Fibroblast of lung (primary cell): ENCODE measurements around the gene KLC1. TPM values are rescaled to one million over a fixed set of nuclear protein-coding genes. Genes with fewer than 3 reads are reported as not detected.

Source experiments
- DNase-seq, 2 donors: peaks; one replicate each; pipeline versions ENCODE4 v3.0.0 to v3.0.0-alpha.2; 2010; ENCODE audit warnings: low read depth in 2 of 2
- H2AFZ ChIP-seq: 2 replicates; pipeline ENCODE4 v1.5.1; 2012; ENCODE audit warnings: low read length, control low read depth, inconsistent platforms
- H3K27ac ChIP-seq: 2 replicates; pipeline ENCODE4 v1.5.1; 2011; ENCODE audit warnings: low read length, control low read depth; ENCODE audit not compliant: insufficient read depth
- H3K27me3 ChIP-seq: 2 replicates; pipeline ENCODE4 v1.5.1; 2011; ENCODE audit warnings: mild to moderate bottlenecking, low read length; ENCODE audit not compliant: control insufficient read depth, insufficient read depth
- H3K36me3 ChIP-seq: 2 replicates; pipeline ENCODE4 v1.5.1; 2011; ENCODE audit warnings: low read length; ENCODE audit not compliant: control insufficient read depth, insufficient read depth
- H3K4me1 ChIP-seq: 2 replicates; pipeline ENCODE4 v1.5.1; 2011; ENCODE audit warnings: low read length; ENCODE audit not compliant: control insufficient read depth, insufficient read depth; ENCODE audit errors: extremely low read depth
- H3K4me2 ChIP-seq: 2 replicates; pipeline ENCODE4 v1.5.1; 2011; ENCODE audit warnings: low read length, control low read depth; ENCODE audit not compliant: insufficient read depth; ENCODE audit errors: extremely low read depth
- H3K4me3 ChIP-seq, 4 experiments: fragments of 200-600 bp in 1 of 4; sonication (generic) in 1 of 4; replicated peaks in 1 of 4; 2 replicates each; pipeline ENCODE4 v1.5.1; 2011 to 2016; ENCODE audit warnings: low read length in 4 of 4, low read depth in 3 of 4, mild to moderate bottlenecking in 3 of 4, control low read depth in 2 of 4, inconsistent platforms in 1 of 4, mixed read lengths in 1 of 4; ENCODE audit not compliant: insufficient read depth in 1 of 4; ENCODE audit errors: control extremely low read depth in 1 of 4
- H3K79me2 ChIP-seq: 2 replicates; pipeline ENCODE4 v1.5.1; 2012; ENCODE audit warnings: mild to moderate bottlenecking, low read length, inconsistent platforms; ENCODE audit not compliant: control insufficient read depth, insufficient read depth
- H3K9ac ChIP-seq: 2 replicates; pipeline ENCODE4 v1.5.1; 2011; ENCODE audit warnings: mild to moderate bottlenecking, low read length, control low read depth; ENCODE audit not compliant: insufficient read depth
- H3K9me3 ChIP-seq: 2 replicates; pipeline ENCODE4 v1.5.1; 2012; ENCODE audit warnings: low read depth, low read length; ENCODE audit not compliant: control insufficient read depth, insufficient read depth
- H4K20me1 ChIP-seq: 2 replicates; pipeline ENCODE4 v1.5.1; 2011; ENCODE audit warnings: low read length; ENCODE audit not compliant: control insufficient read depth, insufficient read depth; ENCODE audit errors: extremely low read depth
- EZH2 ChIP-seq: IDR thresholded peaks from 2 replicates; pipeline ENCODE4 v1.5.1; 2012; ENCODE audit warnings: low read length, control low read depth, mild to moderate bottlenecking; ENCODE audit errors: missing control alignments
- polyA plus RNA-seq, 2 donors: library from polyadenylated mRNA; depleted of rRNA in 1 of 2; stranded (reverse) in 1 of 2; unstranded in 1 of 2; fragments of >200 nt; gene quantifications; 2 replicates each; pipeline ENCODE4 v1.2.1, GENCODE V29; 2011 to 2012; ENCODE audit warnings: missing spikeins in 1 of 2
- total RNA-seq: library from RNA; depleted of rRNA; stranded (reverse); fragments of >200 nt; gene quantifications from 2 replicates; pipeline ENCODE4 v1.2.1, GENCODE V29; 2014
- TF ChIP-seq, protein P1 (sequence below), 2 donors: IDR thresholded peaks in 1 of 2; conservative IDR thresholded peaks in 1 of 2; 1 replicate in 1 of 2; 2 replicates in 1 of 2; pipeline ENCODE4 v1.5.1; 2011 to 2012; ENCODE audit warnings: low read length in 2 of 2, control low read depth in 1 of 2, inconsistent platforms in 1 of 2, low read depth in 1 of 2, mild to moderate bottlenecking in 1 of 2

The KLC1 gene
- total and polyA plus RNA-seq, 2 donors (not counting 1 experiment from before 2014, with no cell fraction given), result 180 to 219 TPM

- Histone ChIP-seq H3K4me2 (no peak overlapping the region), H3K27ac (no peak overlapping the region), H4K20me1 (no peaks in the 10 kb centered on the region), H3K36me3 (peaks cover 50% of the 10 kb centered on the region), H3K9ac (no peak overlapping the region), H3K27me3 (no peaks in the 10 kb centered on the region), H3K79me2 (peaks cover under 1% of the 10 kb centered on the region), H3K9me3 (no peaks in the 10 kb centered on the region), H3K4me1 (no peaks in the 10 kb centered on the region), H3K4me3 (no peak overlapping the region), H2AFZ (no peak overlapping the region)
- no peak for DNase-seq
- TF ChIP-seq, protein P1, sequence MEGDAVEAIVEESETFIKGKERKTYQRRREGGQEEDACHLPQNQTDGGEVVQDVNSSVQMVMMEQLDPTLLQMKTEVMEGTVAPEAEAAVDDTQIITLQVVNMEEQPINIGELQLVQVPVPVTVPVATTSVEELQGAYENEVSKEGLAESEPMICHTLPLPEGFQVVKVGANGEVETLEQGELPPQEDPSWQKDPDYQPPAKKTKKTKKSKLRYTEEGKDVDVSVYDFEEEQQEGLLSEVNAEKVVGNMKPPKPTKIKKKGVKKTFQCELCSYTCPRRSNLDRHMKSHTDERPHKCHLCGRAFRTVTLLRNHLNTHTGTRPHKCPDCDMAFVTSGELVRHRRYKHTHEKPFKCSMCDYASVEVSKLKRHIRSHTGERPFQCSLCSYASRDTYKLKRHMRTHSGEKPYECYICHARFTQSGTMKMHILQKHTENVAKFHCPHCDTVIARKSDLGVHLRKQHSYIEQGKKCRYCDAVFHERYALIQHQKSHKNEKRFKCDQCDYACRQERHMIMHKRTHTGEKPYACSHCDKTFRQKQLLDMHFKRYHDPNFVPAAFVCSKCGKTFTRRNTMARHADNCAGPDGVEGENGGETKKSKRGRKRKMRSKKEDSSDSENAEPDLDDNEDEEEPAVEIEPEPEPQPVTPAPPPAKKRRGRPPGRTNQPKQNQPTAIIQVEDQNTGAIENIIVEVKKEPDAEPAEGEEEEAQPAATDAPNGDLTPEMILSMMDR (conservative IDR thresholded peaks at IDR 0.05 in 1 of 2, IDR thresholded peaks at IDR 0.05 in 1 of 2; ENCODE audit: low read depth in 1 of 2, low read length in 2 of 2), result no peak
- no peak for TF ChIP-seq EZH2
These were observed 76.1 kb downstream of the KLC1 start for GRCh38 chr14:103705118-103705503.

GRCh38 chr14:103705504-103706284 lies 76.7 kb downstream of the KLC1 start:
- no peak overlapping the region for H3K4me3 ChIP-seq
- peaks cover 46% of the 10 kb centered on the region for H3K36me3 ChIP-seq
- no peak overlapping the region for H3K4me2 ChIP-seq
- TF ChIP-seq EZH2, result no peak
- TF ChIP-seq, protein P1 (conservative IDR thresholded peaks at IDR 0.05 in 1 of 2, IDR thresholded peaks at IDR 0.05 in 1 of 2; ENCODE audit: low read depth in 1 of 2, low read length in 2 of 2), result no peak
- H3K9ac ChIP-seq, result no peak overlapping the region
- H3K27ac ChIP-seq, result no peak overlapping the region
- H3K4me1 ChIP-seq, result no peaks in the 10 kb centered on the region
- H3K9me3 ChIP-seq, result no peaks in the 10 kb centered on the region
- no peak for DNase-seq
- H3K79me2 ChIP-seq, result no peaks in the 10 kb centered on the region
- no peak overlapping the region for H2AFZ ChIP-seq
- no peaks in the 10 kb centered on the region for H3K27me3 ChIP-seq
- H4K20me1 ChIP-seq, result no peaks in the 10 kb centered on the region

- TF ChIP-seq EZH2, result no peak
- TF ChIP-seq, protein P1 (conservative IDR thresholded peaks at IDR 0.05 in 1 of 2, IDR thresholded peaks at IDR 0.05 in 1 of 2; ENCODE audit: low read depth in 1 of 2, low read length in 2 of 2), result no peak
- H3K27ac ChIP-seq, result no peak overlapping the region
- H2AFZ ChIP-seq, result no peak overlapping the region
- DNase-seq, result no peak
- no peak overlapping the region for H3K9ac ChIP-seq
- peaks cover 2% of the 10 kb centered on the region for H3K4me1 ChIP-seq
- H4K20me1 ChIP-seq, result no peaks in the 10 kb centered on the region
- H3K9me3 ChIP-seq, result no peaks in the 10 kb centered on the region
- H3K36me3 ChIP-seq, result peaks cover 40% of the 10 kb centered on the region
- no peaks in the 10 kb centered on the region for H3K79me2 ChIP-seq
- H3K4me2 ChIP-seq, result no peak overlapping the region
- no peak overlapping the region for H3K4me3 ChIP-seq
- H3K27me3 ChIP-seq, result no peaks in the 10 kb centered on the region
These were observed 77.7 kb downstream of the KLC1 start for GRCh38 chr14:103706551-103707328.
